Neural crest cell (in vitro differentiated cells): ENCODE measurements around the gene TYW5. TPM values are rescaled to one million over a fixed set of nuclear protein-coding genes. Genes with fewer than 3 reads are reported as not detected.
A peak's percentile ranks its signal among the peaks of the same experiment; 100 is the strongest.

Experiments
- DNase-seq: peaks from one replicate; pipeline ENCODE4 v3.0.0; 2021; ENCODE audit warnings: low read depth, mixed read lengths, low spot score
- H3K27ac Mint-ChIP-seq: one replicate; pipeline ENCODE4 v1.8.0; 2021; ENCODE audit warnings: mild to moderate bottlenecking, mixed read lengths; ENCODE audit not compliant: unreplicated experiment
- H3K27me3 Mint-ChIP-seq: 2 replicates; pipeline ENCODE4 v1.8.0; 2021; ENCODE audit warnings: low read depth, mild to moderate bottlenecking, mixed read lengths
- H3K36me3 Mint-ChIP-seq: 2 replicates; pipeline ENCODE4 v1.8.0; 2021; ENCODE audit warnings: low read depth, mild to moderate bottlenecking, mixed read lengths
- H3K4me1 Mint-ChIP-seq: 2 replicates; pipeline ENCODE4 v1.8.0; 2021; ENCODE audit warnings: mixed read lengths
- H3K4me3 Mint-ChIP-seq: one replicate; pipeline ENCODE4 v1.8.0; 2021; ENCODE audit warnings: mild to moderate bottlenecking, mixed read lengths
- H3K9me3 Mint-ChIP-seq: 2 replicates; pipeline ENCODE4 v1.8.0; 2021; ENCODE audit warnings: mixed read lengths
- total RNA-seq: library from RNA; stranded (reverse); gene quantifications from 2 replicates; pipeline ENCODE4 v1.2.1, GENCODE V29; 2021
- TF ChIP-seq, protein P1 (sequence below): fragments of 200-600 bp; sonication (generic); conservative IDR thresholded peaks from 2 replicates; pipeline ENCODE4 v1.5.0; 2021; ENCODE audit warnings: antibody characterized with exemption, mild to moderate bottlenecking

The TYW5 gene
- total RNA-seq, 1 donor from 2014 or later: 10.6 TPM

DNA sequence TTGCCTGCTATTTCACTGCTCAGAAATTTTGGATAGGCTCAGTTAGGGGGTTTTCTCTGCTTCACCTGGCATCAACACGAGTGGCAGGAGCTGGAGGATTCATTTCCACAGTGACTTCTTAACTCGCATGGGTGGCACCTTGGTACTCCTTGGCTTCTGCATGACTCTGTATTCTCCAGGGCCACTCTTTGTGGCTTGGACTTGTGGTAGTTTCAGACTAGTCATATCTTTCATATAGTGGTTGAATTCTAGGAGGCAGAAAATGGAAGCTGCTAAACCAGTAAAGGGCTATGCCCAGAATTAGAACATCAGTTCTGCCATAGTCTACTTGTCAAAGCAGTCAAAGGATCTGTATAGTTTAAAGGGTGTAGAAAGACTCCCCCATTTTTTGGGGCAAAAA is 6.9 kb upstream of the TYW5 start:
- H3K27me3 Mint-ChIP-seq: no peaks in the 10 kb centered on the region
- peaks cover 16% of the 10 kb centered on the region for H3K4me1 Mint-ChIP-seq
- no peaks in the 10 kb centered on the region for H3K9me3 Mint-ChIP-seq
- DNase-seq: no peak
- TF ChIP-seq, protein P1, sequence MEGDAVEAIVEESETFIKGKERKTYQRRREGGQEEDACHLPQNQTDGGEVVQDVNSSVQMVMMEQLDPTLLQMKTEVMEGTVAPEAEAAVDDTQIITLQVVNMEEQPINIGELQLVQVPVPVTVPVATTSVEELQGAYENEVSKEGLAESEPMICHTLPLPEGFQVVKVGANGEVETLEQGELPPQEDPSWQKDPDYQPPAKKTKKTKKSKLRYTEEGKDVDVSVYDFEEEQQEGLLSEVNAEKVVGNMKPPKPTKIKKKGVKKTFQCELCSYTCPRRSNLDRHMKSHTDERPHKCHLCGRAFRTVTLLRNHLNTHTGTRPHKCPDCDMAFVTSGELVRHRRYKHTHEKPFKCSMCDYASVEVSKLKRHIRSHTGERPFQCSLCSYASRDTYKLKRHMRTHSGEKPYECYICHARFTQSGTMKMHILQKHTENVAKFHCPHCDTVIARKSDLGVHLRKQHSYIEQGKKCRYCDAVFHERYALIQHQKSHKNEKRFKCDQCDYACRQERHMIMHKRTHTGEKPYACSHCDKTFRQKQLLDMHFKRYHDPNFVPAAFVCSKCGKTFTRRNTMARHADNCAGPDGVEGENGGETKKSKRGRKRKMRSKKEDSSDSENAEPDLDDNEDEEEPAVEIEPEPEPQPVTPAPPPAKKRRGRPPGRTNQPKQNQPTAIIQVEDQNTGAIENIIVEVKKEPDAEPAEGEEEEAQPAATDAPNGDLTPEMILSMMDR: no peak
- no peak overlapping the region for H3K4me3 Mint-ChIP-seq
- H3K27ac Mint-ChIP-seq: no peak overlapping the region
- peaks cover 19% of the 10 kb centered on the region for H3K36me3 Mint-ChIP-seq

DNA sequence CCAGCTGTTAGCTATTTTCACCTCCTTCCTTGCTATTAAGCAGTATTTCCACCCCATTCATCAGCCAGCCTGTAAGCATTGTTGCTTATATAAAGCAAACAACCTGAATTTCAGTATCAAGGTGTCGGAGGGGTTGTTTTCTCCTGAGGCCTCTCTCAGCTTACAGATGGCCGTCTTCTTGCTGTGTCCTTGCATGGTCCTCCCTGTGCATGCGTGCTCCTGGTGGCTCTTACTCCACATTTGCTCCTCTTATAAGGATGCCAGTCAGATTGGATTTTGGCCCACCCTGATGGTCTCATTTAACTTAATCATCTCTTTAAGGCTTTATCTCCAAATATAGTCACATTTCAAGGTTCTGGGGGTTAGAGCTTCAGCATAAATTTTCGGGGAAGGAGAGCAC is 2.7 kb upstream of the TYW5 start:
- no peaks in the 10 kb centered on the region for H3K9me3 Mint-ChIP-seq
- H3K4me1 Mint-ChIP-seq: peaks cover 41% of the 10 kb centered on the region
- no peak overlapping the region for H3K27ac Mint-ChIP-seq
- no peak for DNase-seq
- peaks cover 12% of the 10 kb centered on the region for H3K36me3 Mint-ChIP-seq
- TF ChIP-seq, protein P1: no peak
- H3K4me3 Mint-ChIP-seq: peak overlapping the region; percentile 100
- H3K27me3 Mint-ChIP-seq: no peaks in the 10 kb centered on the region

DNA sequence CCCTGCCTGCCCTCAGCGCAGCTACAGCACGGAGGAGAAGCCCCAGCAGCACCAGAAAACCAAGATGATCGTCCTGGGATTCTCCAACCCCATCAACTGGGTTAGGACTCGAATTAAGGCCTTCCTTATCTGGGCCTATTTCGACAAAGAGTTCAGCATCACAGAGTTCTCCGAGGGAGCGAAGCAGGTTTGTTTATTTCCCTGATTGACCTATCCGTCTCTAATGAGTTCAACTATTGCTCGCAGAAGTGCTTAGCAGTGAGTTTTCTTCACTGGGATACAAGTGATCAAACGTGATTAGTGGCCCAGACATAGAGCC is 730 bp upstream of the TYW5 start:
- Mint-ChIP-seq H3K9me3 (no peaks in the 10 kb centered on the region), H3K4me3 (peak overlapping the region; percentile 100), H3K27ac (peak overlapping the region; percentile 98), H3K4me1 (peaks cover 45% of the 10 kb centered on the region), H3K36me3 (peaks cover 4% of the 10 kb centered on the region), H3K27me3 (no peaks in the 10 kb centered on the region)
- DNase-seq: peak; percentile 5
- TF ChIP-seq, protein P1: no peak

DNA sequence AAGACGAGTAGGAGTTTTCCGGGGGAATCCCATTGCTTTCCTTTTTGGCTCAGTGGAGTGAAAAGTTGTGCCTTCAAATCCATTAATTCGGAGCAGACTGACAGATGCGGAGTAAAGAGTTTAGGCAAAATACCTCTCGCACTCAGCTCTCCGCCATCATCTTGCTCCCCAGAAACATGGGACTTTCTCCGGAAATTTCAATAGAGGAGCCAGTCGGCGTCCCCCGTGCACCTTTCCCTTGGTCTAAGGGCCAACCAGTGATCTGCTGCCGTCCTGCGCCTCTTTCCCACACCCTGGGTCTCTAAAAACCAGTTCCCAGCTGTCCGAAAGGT is 318 bp downstream of the TYW5 start:
- H3K4me3 Mint-ChIP-seq: peak overlapping the region; percentile 100

DNA sequence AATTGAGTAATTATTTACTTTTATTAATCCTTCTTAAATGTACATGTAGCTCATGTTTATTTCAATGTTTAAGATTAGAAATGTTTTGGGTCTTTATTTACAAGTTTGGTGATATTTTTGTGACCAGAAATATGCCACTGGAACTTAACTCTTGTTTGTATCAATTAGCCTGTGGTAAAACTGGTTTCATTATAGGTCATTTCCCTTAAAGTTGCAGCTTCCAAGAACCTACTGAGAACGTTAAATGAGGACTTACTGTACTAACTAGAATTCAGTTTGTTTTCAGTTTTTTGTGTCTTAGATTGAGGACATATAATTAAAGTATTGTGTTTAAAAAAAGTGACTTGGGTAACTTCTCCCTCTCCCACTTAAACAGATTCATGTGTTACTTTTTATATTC is 4.3 kb downstream of the TYW5 start:
- H3K27ac Mint-ChIP-seq: no peak overlapping the region
- no peaks in the 10 kb centered on the region for H3K27me3 Mint-ChIP-seq
- DNase-seq: no peak
- TF ChIP-seq, protein P1: no peak
- no peaks in the 10 kb centered on the region for H3K36me3 Mint-ChIP-seq
- H3K4me1 Mint-ChIP-seq: peaks cover 20% of the 10 kb centered on the region
- no peaks in the 10 kb centered on the region for H3K9me3 Mint-ChIP-seq
- H3K4me3 Mint-ChIP-seq: no peak overlapping the region

More for the DNA sequence above, 318 bp downstream of the TYW5 start:
- H3K27ac Mint-ChIP-seq: peak overlapping the region; percentile 98
- DNase-seq: no peak
- H3K4me1 Mint-ChIP-seq: peaks cover 45% of the 10 kb centered on the region
- no peaks in the 10 kb centered on the region for H3K9me3 Mint-ChIP-seq
- no peaks in the 10 kb centered on the region for H3K27me3 Mint-ChIP-seq
- TF ChIP-seq, protein P1: no peak
- peaks cover 2% of the 10 kb centered on the region for H3K36me3 Mint-ChIP-seq

DNA sequence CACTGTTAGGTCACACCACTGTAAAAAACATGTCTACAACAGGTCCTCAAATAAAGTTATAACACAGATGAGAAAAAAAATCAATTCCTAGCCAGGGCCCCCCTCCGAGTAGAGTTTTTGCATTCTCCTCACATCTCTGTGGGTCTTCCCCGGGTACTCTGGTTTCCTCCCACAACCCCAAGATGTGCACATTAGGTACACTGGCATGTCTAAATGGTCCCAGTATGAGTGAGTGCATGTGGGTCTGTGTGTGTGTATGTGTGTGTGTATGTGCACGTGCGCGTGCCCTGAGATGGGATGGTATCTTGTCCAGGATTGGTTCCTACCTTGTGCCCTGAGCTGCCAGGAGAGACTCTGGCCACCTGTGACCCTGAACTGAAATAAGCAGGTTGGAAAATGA is 4.9 kb downstream of the TYW5 start:
- H3K4me1 Mint-ChIP-seq: peaks cover 19% of the 10 kb centered on the region
- H3K9me3 Mint-ChIP-seq: no peaks in the 10 kb centered on the region
- H3K36me3 Mint-ChIP-seq: no peaks in the 10 kb centered on the region
- DNase-seq: no peak
- peak overlapping the region; percentile 13 for H3K27ac Mint-ChIP-seq
- no peaks in the 10 kb centered on the region for H3K27me3 Mint-ChIP-seq
- H3K4me3 Mint-ChIP-seq: peak overlapping the region; percentile 21
- TF ChIP-seq, protein P1: no peak
